ENCODE measurements around the gene DTX1.

Gene DTX1

DNA sequence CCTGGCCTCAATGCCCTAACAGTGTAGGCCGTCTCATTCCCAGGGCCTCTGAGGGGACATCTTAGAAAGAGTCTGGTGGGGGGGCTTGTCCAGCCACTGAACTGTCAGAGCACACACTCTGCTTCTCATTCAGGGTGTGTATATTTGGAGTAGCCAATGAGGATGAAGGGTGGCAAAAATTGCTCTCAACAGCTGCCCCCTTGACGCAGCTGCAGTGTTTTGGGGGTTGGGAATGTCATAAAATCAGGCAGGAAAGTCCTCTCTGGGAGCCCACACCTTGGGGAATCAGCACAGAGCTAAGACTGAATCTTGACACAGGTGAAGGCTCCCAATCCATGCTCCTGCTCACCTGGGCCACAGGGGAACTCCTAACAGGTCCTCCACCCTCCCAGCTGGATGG, 77.5 kb downstream of the DTX1 start:
- no peak overlapping the region for H3K9ac ChIP-seq
- no peak overlapping the region for H2AFZ ChIP-seq (ENCODE audit: low read depth)
- TF ChIP-seq, protein P1, sequence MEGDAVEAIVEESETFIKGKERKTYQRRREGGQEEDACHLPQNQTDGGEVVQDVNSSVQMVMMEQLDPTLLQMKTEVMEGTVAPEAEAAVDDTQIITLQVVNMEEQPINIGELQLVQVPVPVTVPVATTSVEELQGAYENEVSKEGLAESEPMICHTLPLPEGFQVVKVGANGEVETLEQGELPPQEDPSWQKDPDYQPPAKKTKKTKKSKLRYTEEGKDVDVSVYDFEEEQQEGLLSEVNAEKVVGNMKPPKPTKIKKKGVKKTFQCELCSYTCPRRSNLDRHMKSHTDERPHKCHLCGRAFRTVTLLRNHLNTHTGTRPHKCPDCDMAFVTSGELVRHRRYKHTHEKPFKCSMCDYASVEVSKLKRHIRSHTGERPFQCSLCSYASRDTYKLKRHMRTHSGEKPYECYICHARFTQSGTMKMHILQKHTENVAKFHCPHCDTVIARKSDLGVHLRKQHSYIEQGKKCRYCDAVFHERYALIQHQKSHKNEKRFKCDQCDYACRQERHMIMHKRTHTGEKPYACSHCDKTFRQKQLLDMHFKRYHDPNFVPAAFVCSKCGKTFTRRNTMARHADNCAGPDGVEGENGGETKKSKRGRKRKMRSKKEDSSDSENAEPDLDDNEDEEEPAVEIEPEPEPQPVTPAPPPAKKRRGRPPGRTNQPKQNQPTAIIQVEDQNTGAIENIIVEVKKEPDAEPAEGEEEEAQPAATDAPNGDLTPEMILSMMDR (conservative IDR thresholded peaks at IDR 0.05; ENCODE audit: low read depth, low read length), result no peak
- peaks cover 14% of the 10 kb centered on the region for H3K4me1 ChIP-seq (ENCODE audit: low read depth, poor library complexity, severe bottlenecking)
- no peaks in the 10 kb centered on the region for H3K27me3 ChIP-seq (ENCODE audit: insufficient read depth, low read depth)
- no peaks in the 10 kb centered on the region for H3K79me2 ChIP-seq (ENCODE audit: insufficient read depth, low read depth)
- H3K4me3 ChIP-seq (IDR thresholded peaks at IDR 0.05; ENCODE audit: insufficient read depth, low read depth, low read length), result no peak overlapping the region
- H3K4me2 ChIP-seq, result no peak overlapping the region
- H4K20me1 ChIP-seq (ENCODE audit: insufficient read depth), result no peaks in the 10 kb centered on the region
- no peak overlapping the region for H3K27ac ChIP-seq
- no peaks in the 10 kb centered on the region for H3K36me3 ChIP-seq (ENCODE audit: insufficient read depth)

DNA sequence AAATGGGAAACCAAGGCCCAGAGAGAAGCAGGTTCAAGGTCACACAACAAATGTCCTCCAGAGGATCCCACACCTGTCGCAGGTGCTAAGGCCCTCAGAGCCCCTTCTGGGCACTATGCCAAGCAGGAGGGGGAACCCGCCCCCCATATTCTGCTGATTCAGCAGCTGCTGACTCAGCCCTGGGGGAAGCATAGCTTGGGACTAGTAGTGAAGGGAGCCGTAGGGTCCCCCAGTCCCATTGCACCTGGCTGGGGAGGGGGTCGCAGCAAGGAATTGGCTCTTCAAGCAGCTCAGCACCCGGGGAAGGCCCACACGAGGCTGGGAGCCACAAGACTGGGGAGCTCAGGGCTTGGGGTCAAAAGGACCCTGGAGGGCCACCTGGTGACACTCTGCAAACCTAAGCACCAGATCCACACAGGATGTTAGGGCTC, 78.0 kb downstream of the DTX1 start:
- H3K4me2 ChIP-seq, result peak overlapping the region; percentile 29; the same call in 1 of the 2 replicates
- H3K9ac ChIP-seq, result no peak overlapping the region; the same call in 1 of the 2 replicates
- no peaks in the 10 kb centered on the region for H3K36me3 ChIP-seq (ENCODE audit: insufficient read depth)
- H3K27ac ChIP-seq, result no peak overlapping the region
- H3K4me1 ChIP-seq (ENCODE audit: low read depth, poor library complexity, severe bottlenecking), result peaks cover 14% of the 10 kb centered on the region
- TF ChIP-seq, protein P1 (conservative IDR thresholded peaks at IDR 0.05; ENCODE audit: low read depth, low read length), result no peak
- no peak overlapping the region for H2AFZ ChIP-seq (ENCODE audit: low read depth)
- no peak overlapping the region for H3K4me3 ChIP-seq (IDR thresholded peaks at IDR 0.05; ENCODE audit: insufficient read depth, low read depth, low read length)
- no peaks in the 10 kb centered on the region for H4K20me1 ChIP-seq (ENCODE audit: insufficient read depth)
- no peaks in the 10 kb centered on the region for H3K27me3 ChIP-seq (ENCODE audit: insufficient read depth, low read depth)
- H3K79me2 ChIP-seq (ENCODE audit: insufficient read depth, low read depth), result no peaks in the 10 kb centered on the region

DNA sequence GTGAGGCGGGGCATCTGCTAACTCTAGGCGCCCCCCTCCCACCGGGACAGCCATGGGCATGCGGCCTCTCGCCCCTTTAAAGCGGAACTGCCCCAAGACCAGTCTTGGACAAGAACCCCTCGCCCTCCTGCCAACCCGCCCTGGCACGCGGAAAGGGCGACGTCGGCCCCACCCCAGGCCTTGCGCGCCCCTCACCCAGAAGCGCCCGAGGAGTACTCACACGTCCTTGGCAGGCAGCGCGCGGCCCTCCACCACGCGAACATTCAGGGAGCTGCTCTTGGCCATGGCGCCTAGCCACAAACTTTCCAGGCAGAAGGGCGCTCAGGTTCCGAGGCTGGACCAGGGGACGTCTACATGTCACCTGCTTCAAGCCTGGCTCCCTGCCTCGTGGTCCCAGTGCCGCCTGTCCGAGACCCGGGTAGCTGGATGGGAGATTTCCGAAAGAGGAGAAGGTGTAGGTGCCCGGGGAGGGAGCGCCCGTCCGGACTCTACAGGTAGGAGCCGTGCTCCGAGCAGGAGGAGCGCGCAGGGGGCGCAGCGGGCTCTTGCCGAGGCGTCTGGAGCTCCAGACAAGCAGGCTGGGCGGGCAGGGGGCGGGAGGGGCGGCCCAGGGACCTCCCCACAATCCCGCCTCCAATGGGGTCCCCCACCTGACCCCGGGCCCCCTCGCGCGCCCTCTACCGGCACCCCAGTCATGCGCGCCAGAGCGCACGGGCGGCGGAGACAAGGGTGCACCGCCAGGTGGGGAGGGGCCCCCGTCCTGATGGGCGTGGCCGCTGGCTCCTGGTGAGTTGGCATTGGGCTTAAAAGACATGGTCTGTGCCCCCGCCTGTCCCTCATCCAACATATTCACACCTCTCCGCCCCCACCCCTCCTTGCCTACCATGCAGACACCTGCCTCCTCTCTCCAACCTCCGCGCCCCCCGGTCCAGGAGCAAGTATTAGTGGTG, 78.9 kb downstream of the DTX1 start, which contains the start of gene RASAL1:
Gene RASAL1 (minus strand): TSS at position 584 of the 950 bp plus-strand sequence. CDS start 299 bp downstream, at position 285.
- Histone ChIP-seq H3K27me3 (ENCODE audit: insufficient read depth, low read depth) (no peaks in the 10 kb centered on the region), H4K20me1 (ENCODE audit: insufficient read depth) (no peaks in the 10 kb centered on the region), H3K4me1 (ENCODE audit: low read depth, poor library complexity, severe bottlenecking) (peaks cover 14% of the 10 kb centered on the region), H3K79me2 (ENCODE audit: insufficient read depth, low read depth) (no peaks in the 10 kb centered on the region), H3K4me3 (IDR thresholded peaks at IDR 0.05; ENCODE audit: insufficient read depth, low read depth, low read length) (no peak within 1 kb of the TSS), H3K4me2 (peak within 1 kb of the TSS; percentile 29; the same call in 1 of the 2 replicates), H3K36me3 (ENCODE audit: insufficient read depth) (no peaks in the 10 kb centered on the region), H3K27ac (no peak within 1 kb of the TSS), H3K9ac (no peak within 1 kb of the TSS; the same call in 1 of the 2 replicates), H2AFZ (ENCODE audit: low read depth) (no peak within 1 kb of the TSS; the same call in 1 of the 2 replicates)
- TF ChIP-seq, protein P1 (conservative IDR thresholded peaks at IDR 0.05; ENCODE audit: low read depth, low read length), result 0 out of 2 replicates have a peak, but pooled peaks have one; percentile 13

GRCh38 chr12:113136128-113136989, 79.8 kb downstream of the DTX1 start:
- TF ChIP-seq, protein P1 (conservative IDR thresholded peaks at IDR 0.05; ENCODE audit: low read depth, low read length), result no peak
- peaks cover 14% of the 10 kb centered on the region for H3K4me1 ChIP-seq (ENCODE audit: low read depth, poor library complexity, severe bottlenecking)
- H3K27me3 ChIP-seq (ENCODE audit: insufficient read depth, low read depth), result no peaks in the 10 kb centered on the region
- no peak overlapping the region for H3K4me2 ChIP-seq
- no peaks in the 10 kb centered on the region for H4K20me1 ChIP-seq (ENCODE audit: insufficient read depth)
- H3K9ac ChIP-seq, result no peak overlapping the region
- no peaks in the 10 kb centered on the region for H3K36me3 ChIP-seq (ENCODE audit: insufficient read depth)
- H3K4me3 ChIP-seq (IDR thresholded peaks at IDR 0.05; ENCODE audit: insufficient read depth, low read depth, low read length), result no peak overlapping the region
- no peak overlapping the region for H2AFZ ChIP-seq (ENCODE audit: low read depth)
- no peak overlapping the region for H3K27ac ChIP-seq
- H3K79me2 ChIP-seq (ENCODE audit: insufficient read depth, low read depth), result no peaks in the 10 kb centered on the region
